ENCODE data around the gene PER2.
A peak's percentile ranks its signal among the peaks of the same experiment; 100 is the strongest.

PER2 gene

DNA sequence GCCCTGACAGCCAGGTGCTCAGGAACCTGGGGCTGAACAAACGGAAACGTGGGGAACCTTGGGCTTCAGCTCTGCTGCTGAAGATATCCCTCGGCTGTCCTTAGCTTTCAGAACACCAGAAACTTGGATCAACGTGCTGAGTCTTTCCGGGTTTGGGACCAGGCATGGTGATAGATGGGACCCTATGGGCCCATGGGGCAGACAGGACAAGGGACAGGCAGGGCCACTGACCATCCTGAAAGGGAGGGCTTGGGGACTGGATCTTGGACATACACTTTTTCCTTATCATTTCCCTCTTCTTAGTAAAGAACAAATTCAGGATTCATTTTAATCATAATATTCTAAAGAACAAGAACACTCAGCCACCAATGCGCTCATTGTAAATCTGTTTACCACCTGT lies 32.3 kb downstream of the PER2 start:
- H3K4me1 Mint-ChIP-seq (ENCODE audit: low read depth): no peaks in the 10 kb centered on the region
- H3K9me3 Mint-ChIP-seq: no peaks in the 10 kb centered on the region
- H3K27me3 Mint-ChIP-seq: no peaks in the 10 kb centered on the region
- peaks cover 26% of the 10 kb centered on the region for H3K36me3 Mint-ChIP-seq (ENCODE audit: low read depth)
- H3K4me3 Mint-ChIP-seq: no peak overlapping the region
- no peak overlapping the region for H3K27ac Mint-ChIP-seq

DNA sequence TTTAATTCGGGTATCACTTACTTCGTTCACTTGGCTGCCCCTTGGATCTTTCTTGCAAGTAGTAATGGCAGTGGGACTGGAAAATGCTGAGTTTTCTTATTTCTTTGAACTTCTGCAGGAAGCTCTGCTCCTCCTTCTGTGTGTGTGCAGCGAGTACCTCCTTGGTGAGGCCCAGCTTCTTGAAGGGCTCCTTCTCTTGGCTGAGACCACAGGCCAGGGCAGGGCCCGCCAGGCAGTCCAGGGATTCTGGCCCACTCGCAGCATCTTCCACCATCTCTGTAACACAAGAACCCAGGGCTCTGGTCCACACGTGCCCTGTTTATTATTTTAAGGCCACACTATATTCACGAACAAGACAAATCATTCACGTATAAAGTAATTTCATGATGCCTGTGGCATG lies 32.8 kb downstream of the PER2 start:
- Mint-ChIP-seq H3K4me1 (ENCODE audit: low read depth) (no peaks in the 10 kb centered on the region), H3K27me3 (no peaks in the 10 kb centered on the region), H3K36me3 (ENCODE audit: low read depth) (peaks cover 31% of the 10 kb centered on the region), H3K9me3 (no peaks in the 10 kb centered on the region), H3K4me3 (no peak overlapping the region), H3K27ac (no peak overlapping the region)

- H3K4me3 Mint-ChIP-seq: no peak overlapping the region
- no peaks in the 10 kb centered on the region for H3K4me1 Mint-ChIP-seq (ENCODE audit: low read depth)
- no peaks in the 10 kb centered on the region for H3K27me3 Mint-ChIP-seq
- peaks cover 34% of the 10 kb centered on the region for H3K36me3 Mint-ChIP-seq (ENCODE audit: low read depth)
- H3K27ac Mint-ChIP-seq: no peak overlapping the region
- H3K9me3 Mint-ChIP-seq: no peaks in the 10 kb centered on the region
Measured at GRCh38 chr2:238255151-238255551, 33.3 kb downstream of the PER2 start.

GRCh38 chr2:238254095-238254723 lies 34.2 kb downstream of the PER2 start:
- no peaks in the 10 kb centered on the region for H3K27me3 Mint-ChIP-seq
- H3K9me3 Mint-ChIP-seq: no peaks in the 10 kb centered on the region
- H3K27ac Mint-ChIP-seq: no peak overlapping the region
- H3K4me3 Mint-ChIP-seq: no peak overlapping the region
- no peaks in the 10 kb centered on the region for H3K4me1 Mint-ChIP-seq (ENCODE audit: low read depth)
- peaks cover 29% of the 10 kb centered on the region for H3K36me3 Mint-ChIP-seq (ENCODE audit: low read depth)

- peaks cover 29% of the 10 kb centered on the region for H3K36me3 Mint-ChIP-seq (ENCODE audit: low read depth)
- no peaks in the 10 kb centered on the region for H3K27me3 Mint-ChIP-seq
- H3K4me3 Mint-ChIP-seq: no peak overlapping the region
- H3K9me3 Mint-ChIP-seq: no peaks in the 10 kb centered on the region
- no peaks in the 10 kb centered on the region for H3K4me1 Mint-ChIP-seq (ENCODE audit: low read depth)
- H3K27ac Mint-ChIP-seq: no peak overlapping the region
Measured at GRCh38 chr2:238252766-238253630, 35.4 kb downstream of the PER2 start.

GRCh38 chr2:238251986-238252385 lies 36.4 kb downstream of the PER2 start:
- no peaks in the 10 kb centered on the region for H3K27me3 Mint-ChIP-seq
- H3K9me3 Mint-ChIP-seq: no peaks in the 10 kb centered on the region
- no peak overlapping the region for H3K27ac Mint-ChIP-seq
- H3K4me3 Mint-ChIP-seq: no peak overlapping the region
- no peaks in the 10 kb centered on the region for H3K4me1 Mint-ChIP-seq (ENCODE audit: low read depth)
- peaks cover 34% of the 10 kb centered on the region for H3K36me3 Mint-ChIP-seq (ENCODE audit: low read depth)

DNA sequence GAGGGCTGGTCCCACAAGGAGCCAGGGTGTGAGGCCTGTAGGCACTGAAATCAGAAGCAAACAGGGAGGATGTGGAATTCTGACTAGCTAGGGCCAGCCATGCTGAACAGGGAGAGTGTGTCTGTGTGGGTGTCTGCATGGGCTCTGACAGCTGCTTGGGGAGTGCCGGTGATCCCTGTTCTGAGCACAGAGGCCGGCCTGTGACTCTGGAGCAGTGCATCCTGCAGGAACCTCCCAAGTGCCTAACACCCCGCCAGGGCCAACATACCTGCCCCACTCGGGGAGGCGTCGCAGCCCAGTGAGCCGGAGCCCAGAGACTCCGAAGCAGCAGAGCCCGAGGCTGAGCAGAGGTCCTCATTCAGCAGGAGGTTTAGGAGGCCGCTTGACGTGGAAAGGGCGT lies 37.1 kb downstream of the PER2 start:
- Mint-ChIP-seq H3K4me3 (no peak overlapping the region), H3K27me3 (no peaks in the 10 kb centered on the region), H3K27ac (no peak overlapping the region), H3K9me3 (no peaks in the 10 kb centered on the region), H3K36me3 (ENCODE audit: low read depth) (peaks cover 34% of the 10 kb centered on the region), H3K4me1 (ENCODE audit: low read depth) (no peaks in the 10 kb centered on the region)

DNA sequence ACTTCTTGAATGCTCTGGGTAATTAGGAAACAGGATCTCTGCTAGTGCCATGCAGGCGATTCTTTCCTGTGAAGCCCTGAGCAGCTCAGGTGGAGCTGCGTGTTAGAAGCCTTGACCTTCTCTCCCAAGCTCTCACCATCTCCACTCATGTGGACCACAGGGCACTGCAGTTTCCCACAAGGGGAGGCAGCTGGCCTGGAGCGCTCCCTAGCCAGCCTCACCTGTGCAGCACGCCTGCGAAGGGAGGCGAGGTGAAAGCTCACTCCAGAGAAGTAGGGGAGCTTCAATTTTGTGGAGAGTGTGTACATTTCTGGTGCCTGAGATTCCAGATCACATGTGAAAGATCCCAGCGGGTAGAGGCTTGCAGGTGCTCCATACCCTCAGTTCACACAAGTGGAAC lies 37.5 kb downstream of the PER2 start:
- Mint-ChIP-seq H3K4me3 (no peak overlapping the region), H3K27me3 (no peaks in the 10 kb centered on the region), H3K36me3 (ENCODE audit: low read depth) (peaks cover 38% of the 10 kb centered on the region), H3K4me1 (ENCODE audit: low read depth) (no peaks in the 10 kb centered on the region), H3K9me3 (no peaks in the 10 kb centered on the region), H3K27ac (no peak overlapping the region)

GRCh38 chr2:238247841-238248453 lies 40.5 kb downstream of the PER2 start:
- no peaks in the 10 kb centered on the region for H3K9me3 Mint-ChIP-seq
- H3K27ac Mint-ChIP-seq: no peak overlapping the region

GRCh38 chr2:238247002-238247822 lies 41.2 kb downstream of the PER2 start:
- H3K4me1 Mint-ChIP-seq (ENCODE audit: low read depth): no peaks in the 10 kb centered on the region
- H3K4me3 Mint-ChIP-seq: no peak overlapping the region
- peaks cover 39% of the 10 kb centered on the region for H3K36me3 Mint-ChIP-seq (ENCODE audit: low read depth)
- H3K27me3 Mint-ChIP-seq: no peaks in the 10 kb centered on the region
- H3K27ac Mint-ChIP-seq: no peak overlapping the region
- H3K9me3 Mint-ChIP-seq: no peaks in the 10 kb centered on the region

More at GRCh38 chr2:238247841-238248453, 40.5 kb downstream of the PER2 start:
- Mint-ChIP-seq H3K4me3 (no peak overlapping the region), H3K27me3 (no peaks in the 10 kb centered on the region), H3K36me3 (ENCODE audit: low read depth) (peaks cover 43% of the 10 kb centered on the region), H3K4me1 (ENCODE audit: low read depth) (no peaks in the 10 kb centered on the region)

DNA sequence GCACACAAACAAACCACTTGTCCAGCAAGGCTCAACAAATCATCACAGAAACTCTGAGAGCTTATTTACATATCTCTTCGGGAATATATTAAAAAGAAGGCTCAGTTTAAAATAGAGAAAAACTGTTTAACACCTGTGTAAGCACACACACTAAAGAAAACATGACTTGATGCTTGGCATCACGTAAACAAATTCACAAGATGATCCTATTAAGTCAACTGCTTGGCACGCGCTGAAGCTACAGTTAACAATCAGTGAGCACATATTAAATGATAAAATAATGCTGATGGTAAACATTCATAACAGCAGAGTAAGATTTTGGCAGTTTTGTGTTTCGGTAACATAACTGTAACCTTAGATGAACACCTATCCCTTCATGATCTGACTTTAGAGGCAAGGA lies 44.3 kb downstream of the PER2 start:
- Mint-ChIP-seq H3K27ac (no peak overlapping the region), H3K4me3 (no peak overlapping the region), H3K4me1 (ENCODE audit: low read depth) (peaks cover 11% of the 10 kb centered on the region), H3K27me3 (peaks cover 10% of the 10 kb centered on the region), H3K36me3 (ENCODE audit: low read depth) (peaks cover 28% of the 10 kb centered on the region), H3K9me3 (no peaks in the 10 kb centered on the region)

- H3K4me3 Mint-ChIP-seq: no peak overlapping the region
- H3K9me3 Mint-ChIP-seq: no peaks in the 10 kb centered on the region
- H3K36me3 Mint-ChIP-seq (ENCODE audit: low read depth): peaks cover 28% of the 10 kb centered on the region
- H3K27ac Mint-ChIP-seq: no peak overlapping the region
- peaks cover 11% of the 10 kb centered on the region for H3K4me1 Mint-ChIP-seq (ENCODE audit: low read depth)
- peaks cover 11% of the 10 kb centered on the region for H3K27me3 Mint-ChIP-seq
Measured at GRCh38 chr2:238243496-238244076, 44.8 kb downstream of the PER2 start.

GRCh38 chr2:238242731-238243495 lies 45.5 kb downstream of the PER2 start:
- Mint-ChIP-seq H3K27me3 (peaks cover 18% of the 10 kb centered on the region), H3K27ac (no peak overlapping the region), H3K4me1 (ENCODE audit: low read depth) (peaks cover 11% of the 10 kb centered on the region), H3K9me3 (no peaks in the 10 kb centered on the region), H3K4me3 (no peak overlapping the region), H3K36me3 (ENCODE audit: low read depth) (peaks cover 24% of the 10 kb centered on the region)

- H3K9me3 Mint-ChIP-seq: no peaks in the 10 kb centered on the region
- H3K4me3 Mint-ChIP-seq: peak overlapping the region; percentile 1
- peaks cover 26% of the 10 kb centered on the region for H3K27me3 Mint-ChIP-seq
- peaks cover 11% of the 10 kb centered on the region for H3K4me1 Mint-ChIP-seq (ENCODE audit: low read depth)
- H3K27ac Mint-ChIP-seq: no peak overlapping the region
- H3K36me3 Mint-ChIP-seq (ENCODE audit: low read depth): peaks cover 18% of the 10 kb centered on the region
Measured at GRCh38 chr2:238241970-238242369, 46.4 kb downstream of the PER2 start.
